KOPT-K1 (cell line): ENCODE measurements around the gene PRKG1.
"Not testable (repeated sequence)": the region's sequence is repeated elsewhere in the genome, so short reads cannot be mapped to it uniquely, and the experiment has no call there.

Experiments
- H3K27ac ChIP-seq: fragments of 200-600 bp; sonication (generic); 2 replicates; pipeline ENCODE4 v1.5.1; 2016; ENCODE audit warnings: antibody characterized with exemption, mild to moderate bottlenecking, low read depth, low read length; ENCODE audit not compliant: poor library complexity, severe bottlenecking
- H3K36me3 ChIP-seq: fragments of 200-600 bp; sonication (generic); 2 replicates; pipeline ENCODE4 v1.5.1; 2017; ENCODE audit warnings: antibody characterized with exemption, mild to moderate bottlenecking, low read length, moderate library complexity; ENCODE audit not compliant: insufficient read depth
- H3K9me3 ChIP-seq: fragments of 200-600 bp; sonication (generic); 2 replicates; pipeline ENCODE4 v1.5.1; 2017; ENCODE audit warnings: antibody characterized with exemption, low read length, mild to moderate bottlenecking; ENCODE audit not compliant: insufficient read depth, poor library complexity, severe bottlenecking

Gene PRKG1

GRCh38 chr10:51201947-51202346 is 127.7 kb downstream of the PRKG1 start:
- no peaks in the 10 kb centered on the region for H3K36me3 ChIP-seq
- H3K27ac ChIP-seq, result no peak overlapping the region
- H3K9me3 ChIP-seq, result no peaks in the 10 kb centered on the region

- no peak overlapping the region for H3K27ac ChIP-seq
- no peaks in the 10 kb centered on the region for H3K36me3 ChIP-seq
- H3K9me3 ChIP-seq, result no peaks in the 10 kb centered on the region
Measured at GRCh38 chr10:51203359-51203758, 129.1 kb downstream of the PRKG1 start.

GRCh38 chr10:51204066-51204465 is 129.8 kb downstream of the PRKG1 start:
- no peak overlapping the region for H3K27ac ChIP-seq
- no peaks in the 10 kb centered on the region for H3K9me3 ChIP-seq
- H3K36me3 ChIP-seq, result no peaks in the 10 kb centered on the region

GRCh38 chr10:51204701-51205100 is 130.4 kb downstream of the PRKG1 start:
- Histone ChIP-seq H3K36me3 (no peaks in the 10 kb centered on the region), H3K27ac (no peak overlapping the region), H3K9me3 (no peaks in the 10 kb centered on the region)

- no peaks in the 10 kb centered on the region for H3K9me3 ChIP-seq
- H3K27ac ChIP-seq, result no peak overlapping the region
Measured at GRCh38 chr10:51206500-51206899, 132.2 kb downstream of the PRKG1 start.

GRCh38 chr10:51212937-51213336 is 138.7 kb downstream of the PRKG1 start:
- not testable (repeated sequence) for H3K27ac ChIP-seq, H3K36me3 ChIP-seq, H3K9me3 ChIP-seq

More at GRCh38 chr10:51206500-51206899, 132.2 kb downstream of the PRKG1 start:
- H3K36me3 ChIP-seq, result no peaks in the 10 kb centered on the region

GRCh38 chr10:51214207-51215196 is 140.2 kb downstream of the PRKG1 start:
- Histone ChIP-seq H3K27ac (no peak overlapping the region), H3K36me3 (no peaks in the 10 kb centered on the region), H3K9me3 (no peaks in the 10 kb centered on the region)

- Histone ChIP-seq H3K36me3 (no peaks in the 10 kb centered on the region), H3K9me3 (no peaks in the 10 kb centered on the region), H3K27ac (no peak overlapping the region)
Measured at GRCh38 chr10:51215951-51216834, 141.9 kb downstream of the PRKG1 start.

GRCh38 chr10:51217505-51217904 is 143.2 kb downstream of the PRKG1 start:
- Histone ChIP-seq H3K9me3 (no peaks in the 10 kb centered on the region), H3K36me3 (no peaks in the 10 kb centered on the region), H3K27ac (no peak overlapping the region)

- Histone ChIP-seq H3K27ac (no peak overlapping the region), H3K9me3 (no peaks in the 10 kb centered on the region), H3K36me3 (no peaks in the 10 kb centered on the region)
Measured at GRCh38 chr10:51224671-51225161, 150.4 kb downstream of the PRKG1 start.

- Histone ChIP-seq H3K27ac (no peak overlapping the region), H3K9me3 (no peaks in the 10 kb centered on the region), H3K36me3 (no peaks in the 10 kb centered on the region)
Measured at GRCh38 chr10:51227897-51228713, 153.8 kb downstream of the PRKG1 start.

- H3K27ac ChIP-seq, result no peak overlapping the region
- no peaks in the 10 kb centered on the region for H3K9me3 ChIP-seq
- no peaks in the 10 kb centered on the region for H3K36me3 ChIP-seq
Measured at GRCh38 chr10:51228714-51229100, 154.4 kb downstream of the PRKG1 start.

- no peak overlapping the region for H3K27ac ChIP-seq
- H3K9me3 ChIP-seq, result no peaks in the 10 kb centered on the region
- H3K36me3 ChIP-seq, result no peaks in the 10 kb centered on the region
Measured at GRCh38 chr10:51230887-51231585, 156.7 kb downstream of the PRKG1 start.

GRCh38 chr10:51231754-51232153 is 157.5 kb downstream of the PRKG1 start:
- Histone ChIP-seq H3K9me3 (no peaks in the 10 kb centered on the region), H3K27ac (no peak overlapping the region), H3K36me3 (no peaks in the 10 kb centered on the region)
